Right lobe of liver (tissue), 6 donors: Measurements from ENCODE around the gene DNAI4. TPM values are rescaled to one million over a fixed set of nuclear protein-coding genes. Genes with fewer than 3 reads are reported as not detected.

ENCODE experiments used
- ATAC-seq, 4 donors: fragments of 200-7000 bp; cut with Tn5 transposase; one replicate each; pipeline ENCODE4 v1.9.1; 2020; ENCODE audit warnings: mild to moderate bottlenecking in 4 of 4, moderate library complexity in 4 of 4
- DNase-seq, 3 donors: peaks; one replicate each; pipeline ENCODE4 v3.0.0-alpha.2; 2020
- H3K27ac ChIP-seq, 3 donors: fragments of 200-600 bp; one replicate each; pipeline ENCODE4 v1.8.0; 2022
- H3K27me3 ChIP-seq, 2 donors: fragments of 200-600 bp; one replicate each; pipeline ENCODE4 v1.8.0; 2022
- H3K36me3 ChIP-seq, 4 donors: fragments of 200-600 bp; sonication (generic) in 1 of 4; one replicate each; pipeline versions ENCODE4 v1.5.1 to v1.8.0; 2017 to 2022; ENCODE audit warnings: control low read depth in 1 of 4
- H3K4me1 ChIP-seq, 4 donors: fragments of 200-600 bp; sonication (generic) in 1 of 4; one replicate each; pipeline versions ENCODE4 v1.5.1 to v1.8.0; 2017 to 2022; ENCODE audit warnings: control low read depth in 1 of 4
- H3K4me3 ChIP-seq, 3 donors: fragments of 200-600 bp; one replicate each; pipeline ENCODE4 v1.8.0; 2022
- H3K9me3 ChIP-seq, 4 donors: fragments of 200-600 bp; sonication (generic) in 1 of 4; one replicate each; pipeline versions ENCODE4 v1.5.1 to v1.8.0; 2017 to 2022; ENCODE audit warnings: control low read depth in 1 of 4
- POLR2A ChIP-seq: fragments of 450-650 bp; IDR thresholded peaks from one replicate; pipeline ENCODE4 v1.6.1; 2017; ENCODE audit warnings: antibody characterized with exemption, mild to moderate bottlenecking
- WGBS: methylation state at CpG from one replicate; pipeline ENCODE4 v1.1.6; 2018; ENCODE audit warnings: low coverage, low lambda C conversion rate; ENCODE audit not compliant: insufficient coverage; ENCODE audit errors: missing lambda C conversion rate; 5-methylcytosine and 5-hydroxymethylcytosine counted together
- intact Hi-C, 2 donors: fragments of 100-400 bp; cut with DNase I; formaldehyde crosslinking; loops; one replicate each; pipeline versions ENCODE4 v1.11.2 to v1.14.1; 2022
- total RNA-seq, 6 experiments: library from RNA; depleted of rRNA in 2 of 6; stranded (reverse); fragments of >200 nt in 2 of 6; fragmentation: NEBNext Ultra II Directional in 3 of 6; extraction: Animal tissue kit (Norgen Biotek cat#: 25700) in 3 of 6; gene quantifications; one replicate each; pipeline versions ENCODE4 v1.1.0 to v1.2.4, GENCODE V29; 2016 to 2023
- TF ChIP-seq, protein P1 (sequence below), 4 donors: fragments of 200-600 bp in 3 of 4; fragments of 450-650 bp in 1 of 4; IDR thresholded peaks; one replicate each; pipeline versions ENCODE4 v1.5.1 to v1.8.0; 2016 to 2022; ENCODE audit warnings: antibody characterized with exemption in 4 of 4, mild to moderate bottlenecking in 2 of 4
- donor health status: DM: no; HTN: yes; CAD: no.
- donor health status: DM: no; HTN: no; CAD: no.
- donor health status: DM: no; HTN: no; CAD: no.
- donor health status: DM: no; HTN: yes; CAD: no.
- donor health status: DM: no; HTN: yes; CAD: no.

Gene DNAI4
- total RNA-seq, 6 experiments from 2014 or later, result 0.80 to 3.4 (median 1.4) TPM

DNA sequence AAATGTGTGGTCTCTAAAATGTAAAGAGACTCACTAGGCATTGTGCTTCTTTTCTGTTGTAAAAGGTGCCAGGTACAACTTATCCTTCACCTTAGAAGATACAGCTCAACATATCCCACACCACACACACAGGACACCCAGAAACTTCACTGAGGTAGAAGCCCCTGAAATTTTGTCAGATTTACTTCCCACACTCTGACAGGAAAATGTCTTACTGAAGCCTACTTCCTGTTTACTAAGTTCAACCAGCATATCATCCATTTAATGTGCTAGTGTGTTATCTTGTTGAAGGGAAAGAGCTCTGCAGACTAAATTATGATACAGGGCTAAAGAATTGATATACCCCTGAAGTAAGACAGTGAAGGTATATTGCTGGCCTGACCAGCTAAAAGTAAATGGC lies 83.7 kb downstream of the DNAI4 start:
- Histone ChIP-seq H3K4me3 (no peak overlapping the region), H3K27ac (no peak overlapping the region), H3K9me3 (no peaks in the 10 kb centered on the region), H3K4me1 (no peaks in the 10 kb centered on the region), H3K27me3 (no peaks in the 10 kb centered on the region), H3K36me3 (no peaks in the 10 kb centered on the region)
- ATAC-seq (peak in 1 of 4 donors; percentile 28), DNase-seq (no peak)
- intact Hi-C loops, result no loop called here
- no peak for TF ChIP-seq POLR2A
- TF ChIP-seq, protein P1, sequence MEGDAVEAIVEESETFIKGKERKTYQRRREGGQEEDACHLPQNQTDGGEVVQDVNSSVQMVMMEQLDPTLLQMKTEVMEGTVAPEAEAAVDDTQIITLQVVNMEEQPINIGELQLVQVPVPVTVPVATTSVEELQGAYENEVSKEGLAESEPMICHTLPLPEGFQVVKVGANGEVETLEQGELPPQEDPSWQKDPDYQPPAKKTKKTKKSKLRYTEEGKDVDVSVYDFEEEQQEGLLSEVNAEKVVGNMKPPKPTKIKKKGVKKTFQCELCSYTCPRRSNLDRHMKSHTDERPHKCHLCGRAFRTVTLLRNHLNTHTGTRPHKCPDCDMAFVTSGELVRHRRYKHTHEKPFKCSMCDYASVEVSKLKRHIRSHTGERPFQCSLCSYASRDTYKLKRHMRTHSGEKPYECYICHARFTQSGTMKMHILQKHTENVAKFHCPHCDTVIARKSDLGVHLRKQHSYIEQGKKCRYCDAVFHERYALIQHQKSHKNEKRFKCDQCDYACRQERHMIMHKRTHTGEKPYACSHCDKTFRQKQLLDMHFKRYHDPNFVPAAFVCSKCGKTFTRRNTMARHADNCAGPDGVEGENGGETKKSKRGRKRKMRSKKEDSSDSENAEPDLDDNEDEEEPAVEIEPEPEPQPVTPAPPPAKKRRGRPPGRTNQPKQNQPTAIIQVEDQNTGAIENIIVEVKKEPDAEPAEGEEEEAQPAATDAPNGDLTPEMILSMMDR (IDR thresholded peaks at IDR 0.05), result no peak

DNA sequence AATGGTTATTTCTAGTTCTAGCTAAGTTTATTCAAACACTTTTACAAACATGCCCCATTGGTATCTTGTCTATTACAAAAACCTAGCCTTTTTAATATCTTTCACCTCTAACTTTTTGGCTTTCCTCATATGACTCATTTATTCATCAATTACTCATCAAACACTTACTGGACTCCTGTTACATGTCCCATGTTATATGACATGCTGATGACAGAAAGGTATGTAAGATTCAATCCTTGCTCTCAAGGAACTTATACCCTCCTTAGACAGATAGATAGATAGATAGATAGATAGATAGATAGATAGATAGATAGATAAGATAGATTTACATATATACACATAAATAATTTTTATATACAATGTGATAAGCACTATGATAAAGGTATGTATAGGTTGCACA lies 89.7 kb downstream of the DNAI4 start:
- TF ChIP-seq, protein P1 (IDR thresholded peaks at IDR 0.05), result no peak
- no peak for TF ChIP-seq POLR2A
- no peaks in the 10 kb centered on the region for H3K27me3 ChIP-seq
- intact Hi-C loops, result no loop called here
- H3K9me3 ChIP-seq, result no peaks in the 10 kb centered on the region
- DNase-seq, result no peak
- no peak overlapping the region for H3K27ac ChIP-seq
- ATAC-seq, result no peak
- H3K4me1 ChIP-seq, result no peaks in the 10 kb centered on the region
- no peak overlapping the region for H3K4me3 ChIP-seq
- no peaks in the 10 kb centered on the region for H3K36me3 ChIP-seq

DNA sequence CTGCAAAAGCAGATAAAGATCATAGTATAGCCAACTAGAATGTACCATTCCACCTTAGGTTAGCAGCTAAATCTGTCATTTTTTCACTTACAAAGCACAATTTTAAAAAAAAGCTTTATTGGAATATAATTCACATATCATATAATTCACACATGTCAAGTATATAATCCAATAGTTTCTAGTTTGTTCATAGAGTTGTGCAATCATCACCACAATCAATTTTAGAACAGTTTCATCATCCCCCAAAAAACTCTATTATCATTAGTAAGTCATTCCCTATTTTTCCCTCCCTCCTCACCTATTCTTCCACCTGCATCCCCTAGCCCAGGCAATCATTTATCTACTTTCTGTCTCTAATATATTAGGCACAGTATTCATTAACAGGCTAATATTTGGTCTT lies 91.5 kb downstream of the DNAI4 start:
- ATAC-seq (no peak), DNase-seq (no peak)
- no peak for TF ChIP-seq POLR2A
- TF ChIP-seq, protein P1 (IDR thresholded peaks at IDR 0.05), result no peak
- Histone ChIP-seq H3K4me3 (no peak overlapping the region), H3K27me3 (no peaks in the 10 kb centered on the region), H3K36me3 (no peaks in the 10 kb centered on the region), H3K9me3 (no peaks in the 10 kb centered on the region), H3K27ac (no peak overlapping the region), H3K4me1 (no peaks in the 10 kb centered on the region)
- intact Hi-C loops, result no loop called here

DNA sequence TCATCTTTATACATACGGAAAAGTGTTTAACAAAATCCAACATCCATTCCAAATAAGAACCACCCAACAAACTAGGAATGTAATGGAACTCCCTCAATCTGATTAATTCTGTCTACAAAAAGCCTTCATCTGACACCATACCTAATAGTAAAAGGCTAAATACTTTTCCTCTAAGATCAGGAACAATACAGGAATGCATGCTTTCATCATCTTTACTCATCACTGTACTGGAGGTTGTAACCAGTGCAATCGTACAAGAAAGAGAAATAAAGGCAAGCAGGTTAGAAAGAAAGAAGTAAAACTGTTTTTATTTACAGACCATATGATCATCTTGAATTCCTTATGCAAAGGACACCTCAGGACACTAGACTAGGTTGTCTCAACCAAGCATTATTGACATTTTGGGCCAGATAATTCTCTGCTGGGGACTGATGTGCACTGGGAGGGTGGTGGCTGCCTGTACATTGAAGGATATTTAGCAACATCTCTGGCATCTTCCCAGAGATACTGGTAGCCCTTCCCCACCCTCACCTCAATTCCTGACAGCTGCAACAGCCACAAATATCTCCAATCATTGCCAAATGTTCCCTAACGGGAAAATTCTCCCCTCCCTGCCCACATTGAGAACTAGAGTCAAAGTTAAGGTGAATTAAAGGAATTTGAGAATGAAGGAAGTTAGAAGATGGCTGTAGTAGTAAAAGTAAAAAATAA lies 93.0 kb downstream of the DNAI4 start:
- Histone ChIP-seq H3K27ac (no peak overlapping the region), H3K4me3 (no peak overlapping the region), H3K4me1 (no peaks in the 10 kb centered on the region), H3K36me3 (no peaks in the 10 kb centered on the region), H3K9me3 (no peaks in the 10 kb centered on the region), H3K27me3 (no peaks in the 10 kb centered on the region)
- intact Hi-C loops, result no loop called here
- ATAC-seq (no peak), DNase-seq (no peak)
- WGBS, result 54% methylated on average over 3 of the region's 3 CpGs
- TF ChIP-seq, protein P1 (IDR thresholded peaks at IDR 0.05), result no peak
- no peak for TF ChIP-seq POLR2A

DNA sequence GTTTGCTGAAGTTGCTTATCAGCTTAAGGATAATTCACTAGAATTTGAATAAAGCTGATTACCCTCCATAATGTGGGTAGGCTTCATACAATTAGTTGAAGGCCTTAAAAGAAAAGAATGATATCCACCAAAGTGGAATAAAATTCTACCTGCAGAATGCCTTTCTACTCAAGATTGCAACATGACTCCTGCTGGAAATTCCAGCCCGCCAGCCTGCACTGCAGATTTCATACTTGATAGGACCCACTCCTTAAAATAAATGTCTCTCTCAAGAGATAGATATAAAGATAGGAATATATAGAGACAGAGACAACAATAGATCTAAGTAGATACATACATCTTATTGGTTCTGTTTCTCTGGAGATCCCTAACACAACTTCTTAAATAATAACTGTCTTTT lies 99.9 kb downstream of the DNAI4 start:
- ATAC-seq, result no peak
- WGBS, result 100% methylated on average over 1 of the region's 1 CpG
- H3K27me3 ChIP-seq, result no peaks in the 10 kb centered on the region
- no peaks in the 10 kb centered on the region for H3K4me1 ChIP-seq
- TF ChIP-seq, protein P1 (IDR thresholded peaks at IDR 0.05), result no peak
- no peak for TF ChIP-seq POLR2A
- H3K27ac ChIP-seq, result no peak overlapping the region
- intact Hi-C loops, result no loop called here
- H3K36me3 ChIP-seq, result no peaks in the 10 kb centered on the region
- no peaks in the 10 kb centered on the region for H3K9me3 ChIP-seq
- DNase-seq, result no peak
- H3K4me3 ChIP-seq, result no peak overlapping the region
